WTC11 (cell line): ENCODE measurements around the gene GCG. TPM values are rescaled to one million over a fixed set of nuclear protein-coding genes. Genes with fewer than 3 reads are reported as not detected.

Experiments used
- ATAC-seq: fragments of 200-7000 bp; cut with Tn5 transposase; 2 replicates; pipeline ENCODE4 v1.10.0; 2021; ENCODE audit warnings: mild to moderate bottlenecking, moderate library complexity
- CTCF ChIA-PET: fragments of 300-600 bp; sonication (Branson Sonifier 250); formaldehyde crosslinking; loops from one replicate; lab custom pipeline; 2021; ENCODE audit warnings: antibody characterized with exemption; lab: Charles Lee
- POLR2A ChIA-PET: fragments of 350-600 bp; sonication (Branson Sonifier 250); formaldehyde crosslinking; loops from one replicate; lab custom pipeline; 2021; ENCODE audit warnings: antibody characterized with exemption; lab: Charles Lee
- DNase-seq: peaks from one replicate; pipeline ENCODE4 v3.0.0; 2021; ENCODE audit warnings: low spot score
- H3K27ac Mint-ChIP-seq: 2 replicates; pipeline ENCODE4 v1.8.0; 2021; ENCODE audit warnings: mixed read lengths
- H3K27me3 Mint-ChIP-seq: 2 replicates; pipeline ENCODE4 v1.8.0; 2021; ENCODE audit warnings: low read depth, mild to moderate bottlenecking, moderate library complexity, mixed read lengths
- H3K36me3 Mint-ChIP-seq: 2 replicates; pipeline ENCODE4 v1.8.0; 2021; ENCODE audit warnings: mixed read lengths
- H3K4me1 Mint-ChIP-seq: 2 replicates; pipeline ENCODE4 v1.8.0; 2022; ENCODE audit warnings: mixed read lengths
- H3K4me3 Mint-ChIP-seq: 2 replicates; pipeline ENCODE4 v1.8.0; 2021; ENCODE audit warnings: mild to moderate bottlenecking, moderate library complexity, mixed read lengths
- H3K9me3 Mint-ChIP-seq: 2 replicates; pipeline ENCODE4 v1.8.0; 2021; ENCODE audit warnings: mixed read lengths
- CREB1 ChIP-seq: sonication (generic); formaldehyde crosslinking; IDR thresholded peaks from 2 replicates; pipeline ENCODE4 v1.8.0; 2023; ENCODE audit warnings: mild to moderate bottlenecking, missing genetic modification reagents
- CREM ChIP-seq: sonication (generic); formaldehyde crosslinking; IDR thresholded peaks from 2 replicates; pipeline ENCODE4 v1.8.1; 2022; ENCODE audit warnings: mild to moderate bottlenecking, missing genetic modification reagents, moderate library complexity
- GABPB1 ChIP-seq: sonication (generic); formaldehyde crosslinking; IDR thresholded peaks from 2 replicates; pipeline ENCODE4 v1.8.1; 2023; ENCODE audit warnings: mild to moderate bottlenecking, missing genetic modification reagents
- KAT7 ChIP-seq: sonication (generic); formaldehyde crosslinking; IDR thresholded peaks from 2 replicates; pipeline ENCODE4 v1.8.1; 2023; ENCODE audit warnings: missing genetic modification reagents, mild to moderate bottlenecking, borderline replicate concordance
- NFYB ChIP-seq: sonication (generic); formaldehyde crosslinking; conservative IDR thresholded peaks from 2 replicates; pipeline ENCODE4 v1.8.0; 2022; ENCODE audit warnings: low read depth, missing genetic modification reagents
- PRRX2 ChIP-seq: fragments of 250-450 bp; sonication (Bioruptor Pico); IDR thresholded peaks from 2 replicates; pipeline ENCODE4 v1.8.0; 2021; ENCODE audit warnings: mild to moderate bottlenecking
- SMAD3 ChIP-seq: sonication (generic); formaldehyde crosslinking; IDR thresholded peaks from 2 replicates; pipeline ENCODE4 v1.8.0; 2022; ENCODE audit warnings: missing genetic modification reagents, mild to moderate bottlenecking, borderline replicate concordance
- TEAD1 ChIP-seq: sonication (generic); formaldehyde crosslinking; IDR thresholded peaks from 2 replicates; pipeline ENCODE4 v1.8.0; 2022; ENCODE audit warnings: mild to moderate bottlenecking, missing genetic modification reagents
- ZBTB21 ChIP-seq: sonication (generic); formaldehyde crosslinking; IDR thresholded peaks from 2 replicates; pipeline ENCODE4 v1.8.1; 2023; ENCODE audit warnings: mild to moderate bottlenecking, missing genetic modification reagents, borderline replicate concordance
- total RNA-seq: library from RNA; stranded (reverse); gene quantifications from 3 replicates; pipeline ENCODE4 v1.2.3, GENCODE V29; 2021
- TF ChIP-seq, protein P1 (sequence below): fragments of 250-450 bp; sonication (Bioruptor Pico); IDR thresholded peaks from 2 replicates; pipeline ENCODE4 v1.9.0; 2021; ENCODE audit warnings: mild to moderate bottlenecking
- TF ChIP-seq, protein P2 (sequence below): sonication (generic); formaldehyde crosslinking; conservative IDR thresholded peaks from 2 replicates; pipeline ENCODE4 v1.8.1; 2022; ENCODE audit warnings: mild to moderate bottlenecking, missing genetic modification reagents
- TF ChIP-seq, protein P3 (sequence below): fragments of 250-450 bp; sonication (Bioruptor Pico); IDR thresholded peaks from 2 replicates; pipeline ENCODE4 v2.1.2; 2022; ENCODE audit warnings: mild to moderate bottlenecking, moderate library complexity
- TF ChIP-seq, protein P4 (sequence below): fragments of 250-450 bp; sonication (Bioruptor Pico); IDR thresholded peaks from 2 replicates; pipeline ENCODE4 v1.8.0; 2021; ENCODE audit warnings: mild to moderate bottlenecking
- TF ChIP-seq, protein P5 (sequence below): sonication (generic); formaldehyde crosslinking; IDR thresholded peaks from 2 replicates; pipeline ENCODE4 v1.8.0; 2022; ENCODE audit warnings: mild to moderate bottlenecking, missing genetic modification reagents
- TF ChIP-seq, protein P6 (sequence below): sonication (generic); formaldehyde crosslinking; IDR thresholded peaks from 2 replicates; pipeline ENCODE4 v1.8.1; 2022; ENCODE audit warnings: missing genetic modification reagents, borderline replicate concordance
- TF ChIP-seq, protein P7 (sequence below): sonication (generic); formaldehyde crosslinking; IDR thresholded peaks from 2 replicates; pipeline ENCODE4 v1.8.1; 2023; ENCODE audit warnings: mild to moderate bottlenecking, missing genetic modification reagents, moderate library complexity
- TF ChIP-seq, protein P8 (sequence below): sonication (generic); formaldehyde crosslinking; IDR thresholded peaks from 2 replicates; pipeline ENCODE4 v1.8.1; 2022; ENCODE audit warnings: mild to moderate bottlenecking, moderate library complexity, missing genetic modification reagents
- TF ChIP-seq, protein P9 (sequence below): sonication (generic); formaldehyde crosslinking; IDR thresholded peaks from 2 replicates; pipeline ENCODE4 v1.8.1; 2023; ENCODE audit warnings: mild to moderate bottlenecking, missing genetic modification reagents
- TF ChIP-seq, protein P10 (sequence below): sonication (generic); formaldehyde crosslinking; IDR thresholded peaks from 2 replicates; pipeline ENCODE4 v1.8.1; 2022; ENCODE audit warnings: low read depth, mild to moderate bottlenecking, moderate library complexity, missing genetic modification reagents, borderline replicate concordance
- TF ChIP-seq, protein P11 (sequence below): sonication (generic); formaldehyde crosslinking; IDR thresholded peaks from 2 replicates; pipeline ENCODE4 v1.8.1; 2023; ENCODE audit warnings: mild to moderate bottlenecking, missing genetic modification reagents

Gene GCG
- total RNA-seq, 1 experiment from 2014 or later = not detected

DNA sequence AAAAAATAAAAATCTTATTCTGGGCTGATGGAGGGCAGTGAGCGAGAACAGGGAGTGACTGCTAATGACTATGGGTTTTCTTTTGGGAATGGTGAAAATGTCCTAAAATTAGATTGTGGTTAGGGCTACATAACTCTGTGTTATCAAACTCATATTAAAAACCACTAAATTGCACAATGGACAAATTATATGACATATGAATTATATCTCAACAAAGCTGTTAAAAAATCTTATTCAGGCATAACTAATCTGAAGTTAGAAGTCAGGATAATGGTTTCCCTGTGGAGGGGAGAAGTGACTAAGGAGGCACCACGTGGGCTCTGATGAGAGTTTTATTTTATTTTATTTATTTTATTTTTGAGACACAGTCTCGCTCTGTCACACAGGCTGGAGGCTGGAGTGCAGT, 45.9 kb downstream of the GCG start:
- ChIA-PET POLR2A (no interaction called here), CTCF (no interaction called here)
- Mint-ChIP-seq H3K27ac (no peak overlapping the region), H3K4me3 (no peak overlapping the region), H3K9me3 (no peaks in the 10 kb centered on the region), H3K36me3 (no peaks in the 10 kb centered on the region), H3K27me3 (no peaks in the 10 kb centered on the region), H3K4me1 (no peaks in the 10 kb centered on the region)
- TF ChIP-seq GABPB1 (CRISPR knock-in tag) (no peak), ZBTB21 (CRISPR knock-in tag) (no peak), CREB1 (CRISPR knock-in tag) (no peak), SMAD3 (CRISPR knock-in tag) (no peak), PRRX2 (CRISPR knock-in tag) (no peak), KAT7 (no peak), CREM (CRISPR knock-in tag) (no peak)
- TF ChIP-seq, protein P1, sequence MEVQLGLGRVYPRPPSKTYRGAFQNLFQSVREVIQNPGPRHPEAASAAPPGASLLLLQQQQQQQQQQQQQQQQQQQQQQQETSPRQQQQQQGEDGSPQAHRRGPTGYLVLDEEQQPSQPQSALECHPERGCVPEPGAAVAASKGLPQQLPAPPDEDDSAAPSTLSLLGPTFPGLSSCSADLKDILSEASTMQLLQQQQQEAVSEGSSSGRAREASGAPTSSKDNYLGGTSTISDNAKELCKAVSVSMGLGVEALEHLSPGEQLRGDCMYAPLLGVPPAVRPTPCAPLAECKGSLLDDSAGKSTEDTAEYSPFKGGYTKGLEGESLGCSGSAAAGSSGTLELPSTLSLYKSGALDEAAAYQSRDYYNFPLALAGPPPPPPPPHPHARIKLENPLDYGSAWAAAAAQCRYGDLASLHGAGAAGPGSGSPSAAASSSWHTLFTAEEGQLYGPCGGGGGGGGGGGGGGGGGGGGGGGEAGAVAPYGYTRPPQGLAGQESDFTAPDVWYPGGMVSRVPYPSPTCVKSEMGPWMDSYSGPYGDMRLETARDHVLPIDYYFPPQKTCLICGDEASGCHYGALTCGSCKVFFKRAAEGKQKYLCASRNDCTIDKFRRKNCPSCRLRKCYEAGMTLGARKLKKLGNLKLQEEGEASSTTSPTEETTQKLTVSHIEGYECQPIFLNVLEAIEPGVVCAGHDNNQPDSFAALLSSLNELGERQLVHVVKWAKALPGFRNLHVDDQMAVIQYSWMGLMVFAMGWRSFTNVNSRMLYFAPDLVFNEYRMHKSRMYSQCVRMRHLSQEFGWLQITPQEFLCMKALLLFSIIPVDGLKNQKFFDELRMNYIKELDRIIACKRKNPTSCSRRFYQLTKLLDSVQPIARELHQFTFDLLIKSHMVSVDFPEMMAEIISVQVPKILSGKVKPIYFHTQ = no peak
- TF ChIP-seq, protein P2, sequence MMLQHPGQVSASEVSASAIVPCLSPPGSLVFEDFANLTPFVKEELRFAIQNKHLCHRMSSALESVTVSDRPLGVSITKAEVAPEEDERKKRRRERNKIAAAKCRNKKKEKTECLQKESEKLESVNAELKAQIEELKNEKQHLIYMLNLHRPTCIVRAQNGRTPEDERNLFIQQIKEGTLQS (CRISPR knock-in tag) = no peak
- TF ChIP-seq, protein P3, sequence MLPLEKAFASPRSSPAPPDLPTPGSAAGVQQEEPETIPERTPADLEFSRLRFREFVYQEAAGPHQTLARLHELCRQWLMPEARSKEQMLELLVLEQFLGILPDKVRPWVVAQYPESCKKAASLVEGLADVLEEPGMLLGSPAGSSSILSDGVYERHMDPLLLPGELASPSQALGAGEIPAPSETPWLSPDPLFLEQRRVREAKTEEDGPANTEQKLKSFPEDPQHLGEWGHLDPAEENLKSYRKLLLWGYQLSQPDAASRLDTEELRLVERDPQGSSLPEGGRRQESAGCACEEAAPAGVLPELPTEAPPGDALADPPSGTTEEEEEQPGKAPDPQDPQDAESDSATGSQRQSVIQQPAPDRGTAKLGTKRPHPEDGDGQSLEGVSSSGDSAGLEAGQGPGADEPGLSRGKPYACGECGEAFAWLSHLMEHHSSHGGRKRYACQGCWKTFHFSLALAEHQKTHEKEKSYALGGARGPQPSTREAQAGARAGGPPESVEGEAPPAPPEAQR (CRISPR knock-in tag) = no peak
- TF ChIP-seq, protein P4, sequence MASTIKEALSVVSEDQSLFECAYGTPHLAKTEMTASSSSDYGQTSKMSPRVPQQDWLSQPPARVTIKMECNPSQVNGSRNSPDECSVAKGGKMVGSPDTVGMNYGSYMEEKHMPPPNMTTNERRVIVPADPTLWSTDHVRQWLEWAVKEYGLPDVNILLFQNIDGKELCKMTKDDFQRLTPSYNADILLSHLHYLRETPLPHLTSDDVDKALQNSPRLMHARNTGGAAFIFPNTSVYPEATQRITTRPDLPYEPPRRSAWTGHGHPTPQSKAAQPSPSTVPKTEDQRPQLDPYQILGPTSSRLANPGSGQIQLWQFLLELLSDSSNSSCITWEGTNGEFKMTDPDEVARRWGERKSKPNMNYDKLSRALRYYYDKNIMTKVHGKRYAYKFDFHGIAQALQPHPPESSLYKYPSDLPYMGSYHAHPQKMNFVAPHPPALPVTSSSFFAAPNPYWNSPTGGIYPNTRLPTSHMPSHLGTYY (CRISPR knock-in tag) = no peak
- TF ChIP-seq, protein P5, sequence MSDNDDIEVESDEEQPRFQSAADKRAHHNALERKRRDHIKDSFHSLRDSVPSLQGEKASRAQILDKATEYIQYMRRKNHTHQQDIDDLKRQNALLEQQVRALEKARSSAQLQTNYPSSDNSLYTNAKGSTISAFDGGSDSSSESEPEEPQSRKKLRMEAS (CRISPR knock-in tag) = no peak
- TF ChIP-seq, protein P6, sequence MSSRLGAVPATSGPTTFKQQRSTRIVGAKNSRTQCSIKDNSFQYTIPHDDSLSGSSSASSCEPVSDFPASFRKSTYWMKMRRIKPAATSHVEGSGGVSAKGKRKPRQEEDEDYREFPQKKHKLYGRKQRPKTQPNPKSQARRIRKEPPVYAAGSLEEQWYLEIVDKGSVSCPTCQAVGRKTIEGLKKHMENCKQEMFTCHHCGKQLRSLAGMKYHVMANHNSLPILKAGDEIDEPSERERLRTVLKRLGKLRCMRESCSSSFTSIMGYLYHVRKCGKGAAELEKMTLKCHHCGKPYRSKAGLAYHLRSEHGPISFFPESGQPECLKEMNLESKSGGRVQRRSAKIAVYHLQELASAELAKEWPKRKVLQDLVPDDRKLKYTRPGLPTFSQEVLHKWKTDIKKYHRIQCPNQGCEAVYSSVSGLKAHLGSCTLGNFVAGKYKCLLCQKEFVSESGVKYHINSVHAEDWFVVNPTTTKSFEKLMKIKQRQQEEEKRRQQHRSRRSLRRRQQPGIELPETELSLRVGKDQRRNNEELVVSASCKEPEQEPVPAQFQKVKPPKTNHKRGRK (CRISPR knock-in tag) = no peak
- no peak for ATAC-seq
- no peak for DNase-seq

DNA sequence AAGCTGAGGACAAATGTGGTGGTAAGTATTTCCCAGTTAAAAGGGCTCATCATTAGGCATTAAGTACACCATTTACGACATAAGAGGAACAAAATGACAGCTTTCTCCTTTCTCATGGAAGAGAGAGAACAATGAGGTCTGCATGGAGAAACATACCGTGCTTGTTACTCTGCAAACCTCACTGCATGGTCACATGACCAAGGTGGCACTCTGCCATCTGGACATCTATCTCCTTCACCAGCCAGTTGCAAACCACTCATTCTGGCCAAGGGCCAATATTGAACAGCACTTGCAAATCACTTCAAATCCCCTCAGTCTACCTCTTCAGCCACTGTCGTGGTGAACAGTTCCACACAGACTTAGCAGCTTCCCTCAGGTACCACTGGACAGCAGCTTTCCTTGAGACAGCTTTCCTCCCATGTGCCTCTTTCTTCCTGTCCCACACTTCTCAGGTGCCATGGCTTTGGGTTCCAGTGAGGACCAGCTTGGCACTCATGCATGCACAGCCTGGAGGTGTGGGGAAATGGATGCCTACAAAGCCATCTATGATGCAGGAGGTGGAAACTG, 48.5 kb downstream of the GCG start:
- ATAC-seq = no peak
- no peaks in the 10 kb centered on the region for H3K9me3 Mint-ChIP-seq
- no peak for TF ChIP-seq GABPB1 (CRISPR knock-in tag)
- no peak for TF ChIP-seq TEAD1 (CRISPR knock-in tag)
- TF ChIP-seq, protein P7, sequence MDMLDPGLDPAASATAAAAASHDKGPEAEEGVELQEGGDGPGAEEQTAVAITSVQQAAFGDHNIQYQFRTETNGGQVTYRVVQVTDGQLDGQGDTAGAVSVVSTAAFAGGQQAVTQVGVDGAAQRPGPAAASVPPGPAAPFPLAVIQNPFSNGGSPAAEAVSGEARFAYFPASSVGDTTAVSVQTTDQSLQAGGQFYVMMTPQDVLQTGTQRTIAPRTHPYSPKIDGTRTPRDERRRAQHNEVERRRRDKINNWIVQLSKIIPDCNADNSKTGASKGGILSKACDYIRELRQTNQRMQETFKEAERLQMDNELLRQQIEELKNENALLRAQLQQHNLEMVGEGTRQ (CRISPR knock-in tag) = no peak
- TF ChIP-seq, protein P8, sequence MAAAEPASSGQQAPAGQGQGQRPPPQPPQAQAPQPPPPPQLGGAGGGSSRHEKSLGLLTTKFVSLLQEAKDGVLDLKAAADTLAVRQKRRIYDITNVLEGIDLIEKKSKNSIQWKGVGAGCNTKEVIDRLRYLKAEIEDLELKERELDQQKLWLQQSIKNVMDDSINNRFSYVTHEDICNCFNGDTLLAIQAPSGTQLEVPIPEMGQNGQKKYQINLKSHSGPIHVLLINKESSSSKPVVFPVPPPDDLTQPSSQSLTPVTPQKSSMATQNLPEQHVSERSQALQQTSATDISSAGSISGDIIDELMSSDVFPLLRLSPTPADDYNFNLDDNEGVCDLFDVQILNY (CRISPR knock-in tag) = no peak
- TF ChIP-seq, protein P9, sequence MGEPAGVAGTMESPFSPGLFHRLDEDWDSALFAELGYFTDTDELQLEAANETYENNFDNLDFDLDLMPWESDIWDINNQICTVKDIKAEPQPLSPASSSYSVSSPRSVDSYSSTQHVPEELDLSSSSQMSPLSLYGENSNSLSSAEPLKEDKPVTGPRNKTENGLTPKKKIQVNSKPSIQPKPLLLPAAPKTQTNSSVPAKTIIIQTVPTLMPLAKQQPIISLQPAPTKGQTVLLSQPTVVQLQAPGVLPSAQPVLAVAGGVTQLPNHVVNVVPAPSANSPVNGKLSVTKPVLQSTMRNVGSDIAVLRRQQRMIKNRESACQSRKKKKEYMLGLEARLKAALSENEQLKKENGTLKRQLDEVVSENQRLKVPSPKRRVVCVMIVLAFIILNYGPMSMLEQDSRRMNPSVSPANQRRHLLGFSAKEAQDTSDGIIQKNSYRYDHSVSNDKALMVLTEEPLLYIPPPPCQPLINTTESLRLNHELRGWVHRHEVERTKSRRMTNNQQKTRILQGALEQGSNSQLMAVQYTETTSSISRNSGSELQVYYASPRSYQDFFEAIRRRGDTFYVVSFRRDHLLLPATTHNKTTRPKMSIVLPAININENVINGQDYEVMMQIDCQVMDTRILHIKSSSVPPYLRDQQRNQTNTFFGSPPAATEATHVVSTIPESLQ (CRISPR knock-in tag) = no peak
- TF ChIP-seq, protein P10, sequence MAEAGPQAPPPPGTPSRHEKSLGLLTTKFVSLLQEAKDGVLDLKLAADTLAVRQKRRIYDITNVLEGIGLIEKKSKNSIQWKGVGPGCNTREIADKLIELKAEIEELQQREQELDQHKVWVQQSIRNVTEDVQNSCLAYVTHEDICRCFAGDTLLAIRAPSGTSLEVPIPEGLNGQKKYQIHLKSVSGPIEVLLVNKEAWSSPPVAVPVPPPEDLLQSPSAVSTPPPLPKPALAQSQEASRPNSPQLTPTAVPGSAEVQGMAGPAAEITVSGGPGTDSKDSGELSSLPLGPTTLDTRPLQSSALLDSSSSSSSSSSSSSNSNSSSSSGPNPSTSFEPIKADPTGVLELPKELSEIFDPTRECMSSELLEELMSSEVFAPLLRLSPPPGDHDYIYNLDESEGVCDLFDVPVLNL (CRISPR knock-in tag) = no peak
- TF ChIP-seq NFYB (CRISPR knock-in tag) = no peak
- TF ChIP-seq, protein P11, sequence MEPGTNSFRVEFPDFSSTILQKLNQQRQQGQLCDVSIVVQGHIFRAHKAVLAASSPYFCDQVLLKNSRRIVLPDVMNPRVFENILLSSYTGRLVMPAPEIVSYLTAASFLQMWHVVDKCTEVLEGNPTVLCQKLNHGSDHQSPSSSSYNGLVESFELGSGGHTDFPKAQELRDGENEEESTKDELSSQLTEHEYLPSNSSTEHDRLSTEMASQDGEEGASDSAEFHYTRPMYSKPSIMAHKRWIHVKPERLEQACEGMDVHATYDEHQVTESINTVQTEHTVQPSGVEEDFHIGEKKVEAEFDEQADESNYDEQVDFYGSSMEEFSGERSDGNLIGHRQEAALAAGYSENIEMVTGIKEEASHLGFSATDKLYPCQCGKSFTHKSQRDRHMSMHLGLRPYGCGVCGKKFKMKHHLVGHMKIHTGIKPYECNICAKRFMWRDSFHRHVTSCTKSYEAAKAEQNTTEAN (CRISPR knock-in tag) = no peak

More for the DNA sequence above, 48.5 kb downstream of the GCG start:
- H3K4me1 Mint-ChIP-seq = no peaks in the 10 kb centered on the region
- POLR2A ChIA-PET = no interaction called here
- H3K27ac Mint-ChIP-seq = no peak overlapping the region
- H3K4me3 Mint-ChIP-seq = no peak overlapping the region
- H3K27me3 Mint-ChIP-seq = no peaks in the 10 kb centered on the region
- H3K36me3 Mint-ChIP-seq = no peaks in the 10 kb centered on the region
- no peak for DNase-seq
- CTCF ChIA-PET = no interaction called here
